Endothelial cell of umbilical vein (primary cell): ENCODE results near the gene RIMS3.

Experiments used
- CTCF ChIP-seq, 2 donors: IDR thresholded peaks; 1 replicate in 1 of 2; 2 replicates in 1 of 2; pipeline ENCODE4 v1.5.1; 2011; ENCODE audit warnings: low read length in 2 of 2, mild to moderate bottlenecking in 2 of 2, moderate library complexity in 2 of 2, control low read depth in 1 of 2, inconsistent platforms in 1 of 2, low read depth in 1 of 2; ENCODE audit not compliant: insufficient read depth in 1 of 2; ENCODE audit errors: extremely low read depth in 1 of 2
- EZH2 ChIP-seq: IDR thresholded peaks from 2 replicates; pipeline ENCODE4 v1.6.1; 2012; ENCODE audit warnings: borderline replicate concordance, low read depth, mild to moderate bottlenecking, moderate library complexity, low read length, inconsistent platforms; ENCODE audit not compliant: severe bottlenecking
- MAX ChIP-seq: IDR thresholded peaks from 2 replicates; pipeline ENCODE4 v1.6.1; 2011; ENCODE audit not compliant: insufficient read depth, insufficient read length
- POLR2AphosphoS5 ChIP-seq: IDR thresholded peaks from 2 replicates; pipeline ENCODE4 v1.6.1; 2012; ENCODE audit warnings: low read depth, mild to moderate bottlenecking, control low read depth, low read length, moderate library complexity; ENCODE audit not compliant: insufficient read depth

- no peak for TF ChIP-seq CTCF (IDR thresholded peaks at IDR 0.05; ENCODE audit: extremely low read depth in 1 of 2, insufficient read depth in 1 of 2, low read depth in 1 of 2, low read length in 2 of 2)
- no peak for TF ChIP-seq POLR2AphosphoS5
- no peak for TF ChIP-seq MAX
- no peak for TF ChIP-seq EZH2
Observed at GRCh38 chr1:40693425-40693824, 27.9 kb upstream of the RIMS3 start.
